GM12873 (cell line): ENCODE measurements around the gene PTPRD.

ENCODE experiments used
- TF ChIP-seq, protein P1 (sequence below): IDR thresholded peaks from 2 replicates; pipeline ENCODE4 v1.5.1; 2012; ENCODE audit warnings: low read depth, mild to moderate bottlenecking, moderate library complexity, low read length, control low read depth; ENCODE audit not compliant: insufficient read depth; ENCODE audit errors: missing control alignments

The PTPRD gene

GRCh38 chr9:8701904-8702303 is 1910.9 kb downstream of the PTPRD start:
- TF ChIP-seq, protein P1, sequence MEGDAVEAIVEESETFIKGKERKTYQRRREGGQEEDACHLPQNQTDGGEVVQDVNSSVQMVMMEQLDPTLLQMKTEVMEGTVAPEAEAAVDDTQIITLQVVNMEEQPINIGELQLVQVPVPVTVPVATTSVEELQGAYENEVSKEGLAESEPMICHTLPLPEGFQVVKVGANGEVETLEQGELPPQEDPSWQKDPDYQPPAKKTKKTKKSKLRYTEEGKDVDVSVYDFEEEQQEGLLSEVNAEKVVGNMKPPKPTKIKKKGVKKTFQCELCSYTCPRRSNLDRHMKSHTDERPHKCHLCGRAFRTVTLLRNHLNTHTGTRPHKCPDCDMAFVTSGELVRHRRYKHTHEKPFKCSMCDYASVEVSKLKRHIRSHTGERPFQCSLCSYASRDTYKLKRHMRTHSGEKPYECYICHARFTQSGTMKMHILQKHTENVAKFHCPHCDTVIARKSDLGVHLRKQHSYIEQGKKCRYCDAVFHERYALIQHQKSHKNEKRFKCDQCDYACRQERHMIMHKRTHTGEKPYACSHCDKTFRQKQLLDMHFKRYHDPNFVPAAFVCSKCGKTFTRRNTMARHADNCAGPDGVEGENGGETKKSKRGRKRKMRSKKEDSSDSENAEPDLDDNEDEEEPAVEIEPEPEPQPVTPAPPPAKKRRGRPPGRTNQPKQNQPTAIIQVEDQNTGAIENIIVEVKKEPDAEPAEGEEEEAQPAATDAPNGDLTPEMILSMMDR, result no peak

DNA sequence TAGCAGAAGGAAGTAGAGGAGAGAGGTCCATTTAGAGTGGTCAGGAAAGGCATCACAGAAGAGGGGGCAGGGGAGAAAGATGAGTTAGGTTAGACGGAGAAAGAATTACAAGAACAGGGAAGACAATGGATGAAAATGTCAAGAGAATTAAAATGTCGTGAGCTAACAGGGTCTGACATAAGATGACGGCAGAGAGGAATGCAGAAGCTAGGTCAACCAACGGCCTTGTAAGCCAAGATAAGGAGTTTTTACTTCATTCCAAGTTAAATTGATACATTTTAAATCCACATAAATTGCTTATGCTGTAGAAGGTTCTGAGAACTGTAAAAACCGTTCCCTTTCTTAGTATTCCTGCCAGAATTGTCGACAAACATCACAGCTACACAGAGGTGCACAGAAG is 1916.3 kb downstream of the PTPRD start:
- TF ChIP-seq, protein P1, result no peak

GRCh38 chr9:8694983-8695588 is 1917.7 kb downstream of the PTPRD start:
- TF ChIP-seq, protein P1, result no peak

DNA sequence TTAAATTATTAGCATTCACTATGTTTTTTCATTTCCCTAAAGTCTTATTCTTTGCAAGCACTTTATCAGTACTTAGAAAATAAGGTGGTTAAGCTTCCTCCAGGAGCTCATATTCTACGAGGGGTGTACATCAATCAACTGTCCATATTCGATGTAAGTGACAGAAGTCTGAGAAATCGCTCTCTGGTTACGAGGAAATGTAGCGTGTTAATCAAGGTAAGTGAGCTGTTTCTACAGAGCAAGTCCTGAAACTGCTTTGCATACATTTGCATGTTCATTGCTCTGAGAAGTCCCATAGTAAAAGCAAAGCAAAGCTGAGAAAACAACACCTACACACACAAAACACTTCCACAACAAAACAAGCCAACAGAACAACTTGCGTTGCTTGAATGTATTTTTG is 1919.3 kb downstream of the PTPRD start:
- TF ChIP-seq, protein P1, result no peak

DNA sequence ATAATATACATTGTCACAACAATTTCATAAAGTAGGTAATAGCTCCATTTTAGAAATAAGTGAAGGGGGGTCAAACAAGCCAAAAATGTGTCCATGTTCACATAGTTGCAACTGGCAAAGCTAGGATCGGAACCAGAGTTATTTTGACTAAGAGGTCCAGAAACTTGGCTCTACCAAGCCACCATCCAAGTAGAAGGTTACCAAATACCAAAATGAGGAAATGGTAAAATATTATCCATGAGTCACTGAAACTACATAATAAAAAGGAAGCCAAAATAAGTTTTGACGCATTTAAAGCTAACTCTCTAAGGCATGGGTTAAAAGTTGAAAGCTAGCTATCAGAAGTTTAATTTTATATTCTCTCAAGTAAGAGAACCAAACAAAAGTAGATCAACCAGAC is 1926.3 kb downstream of the PTPRD start:
- TF ChIP-seq, protein P1, result no peak

DNA sequence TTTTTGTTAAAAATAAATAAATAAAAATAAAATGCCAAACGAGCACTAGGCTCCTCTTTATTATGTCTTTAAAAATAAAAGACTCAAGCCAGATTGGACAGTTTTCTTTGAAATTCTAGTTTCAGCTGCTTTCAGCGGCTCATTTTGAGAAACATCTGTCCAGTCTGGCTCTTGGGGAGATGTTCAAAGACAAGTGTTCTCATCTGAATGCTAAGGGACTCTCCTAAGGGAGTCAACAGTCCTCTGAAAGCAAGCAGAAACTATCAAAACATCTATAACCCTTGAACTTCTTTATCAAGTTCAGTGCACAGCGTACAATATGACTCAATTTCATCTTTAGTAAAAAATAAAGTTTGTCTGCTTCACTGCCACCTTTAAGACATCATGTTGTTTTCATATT is 1927.0 kb downstream of the PTPRD start:
- TF ChIP-seq, protein P1, result no peak

GRCh38 chr9:8684978-8685708 is 1927.7 kb downstream of the PTPRD start:
- TF ChIP-seq, protein P1, result no peak
